Measurements from ENCODE around the gene DSE. TPM values are rescaled to one million over a fixed set of nuclear protein-coding genes. Genes with fewer than 3 reads are reported as not detected.

Gene DSE
- total RNA-seq, 1 experiment from 2014 or later, result 1.0 TPM

GRCh38 chr6:116398316-116399010 lies 27.7 kb downstream of the DSE start:
- DNase-seq (ENCODE audit: low read depth, low spot score), result no peak
- in situ Hi-C loops (cut with HindIII; ENCODE audit: low pct_unique_long_range_greater_than_20kb, low sequenced_read_pairs), result no loop called here

GRCh38 chr6:116399287-116399686 lies 28.5 kb downstream of the DSE start:
- no peak for DNase-seq (ENCODE audit: low read depth, low spot score)
- in situ Hi-C loops (cut with HindIII; ENCODE audit: low pct_unique_long_range_greater_than_20kb, low sequenced_read_pairs), result no loop called here

GRCh38 chr6:116400328-116400727 lies 29.6 kb downstream of the DSE start:
- in situ Hi-C loops (cut with HindIII; ENCODE audit: low pct_unique_long_range_greater_than_20kb, low sequenced_read_pairs), result no loop called here
- no peak for DNase-seq (ENCODE audit: low read depth, low spot score)

- in situ Hi-C loops (cut with HindIII; ENCODE audit: low pct_unique_long_range_greater_than_20kb, low sequenced_read_pairs), result no loop called here
These were observed 31.6 kb downstream of the DSE start for GRCh38 chr6:116402108-116402937.

GRCh38 chr6:116403205-116403604 lies 32.5 kb downstream of the DSE start:
- in situ Hi-C loops (cut with HindIII; ENCODE audit: low pct_unique_long_range_greater_than_20kb, low sequenced_read_pairs), result no loop called here
- no peak for DNase-seq (ENCODE audit: low read depth, low spot score)

More at GRCh38 chr6:116402108-116402937, 31.6 kb downstream of the DSE start:
- no peak for DNase-seq (ENCODE audit: low read depth, low spot score)

GRCh38 chr6:116404696-116405095 lies 33.9 kb downstream of the DSE start:
- in situ Hi-C loops (cut with HindIII; ENCODE audit: low pct_unique_long_range_greater_than_20kb, low sequenced_read_pairs), result no loop called here
- DNase-seq (ENCODE audit: low read depth, low spot score), result no peak

GRCh38 chr6:116405138-116405537 lies 34.4 kb downstream of the DSE start:
- no peak for DNase-seq (ENCODE audit: low read depth, low spot score)
- in situ Hi-C loops (cut with HindIII; ENCODE audit: low pct_unique_long_range_greater_than_20kb, low sequenced_read_pairs), result no loop called here

- in situ Hi-C loops (cut with HindIII; ENCODE audit: low pct_unique_long_range_greater_than_20kb, low sequenced_read_pairs), result no loop called here
- no peak for DNase-seq (ENCODE audit: low read depth, low spot score)
These were observed 35.1 kb downstream of the DSE start for GRCh38 chr6:116405652-116406356.

- in situ Hi-C loops (cut with HindIII; ENCODE audit: low pct_unique_long_range_greater_than_20kb, low sequenced_read_pairs), result no loop called here
- DNase-seq (ENCODE audit: low read depth, low spot score), result no peak
These were observed 36.1 kb downstream of the DSE start for GRCh38 chr6:116406678-116407345.

- DNase-seq (ENCODE audit: low read depth, low spot score), result no peak
- in situ Hi-C loops (cut with HindIII; ENCODE audit: low pct_unique_long_range_greater_than_20kb, low sequenced_read_pairs), result no loop called here
These were observed 37.7 kb downstream of the DSE start for GRCh38 chr6:116408491-116408890.

GRCh38 chr6:116409756-116410155 lies 39.0 kb downstream of the DSE start:
- in situ Hi-C loops (cut with HindIII; ENCODE audit: low pct_unique_long_range_greater_than_20kb, low sequenced_read_pairs), result no loop called here
- DNase-seq (ENCODE audit: low read depth, low spot score), result no peak

GRCh38 chr6:116411284-116411623 lies 40.5 kb downstream of the DSE start:
- DNase-seq (ENCODE audit: low read depth, low spot score), result peak; percentile 6
- in situ Hi-C loops (cut with HindIII; ENCODE audit: low pct_unique_long_range_greater_than_20kb, low sequenced_read_pairs), result no loop called here

GRCh38 chr6:116412270-116412669 lies 41.5 kb downstream of the DSE start:
- DNase-seq (ENCODE audit: low read depth, low spot score), result no peak
- in situ Hi-C loops (cut with HindIII; ENCODE audit: low pct_unique_long_range_greater_than_20kb, low sequenced_read_pairs), result no loop called here

- no peak for DNase-seq (ENCODE audit: low read depth, low spot score)
- in situ Hi-C loops (cut with HindIII; ENCODE audit: low pct_unique_long_range_greater_than_20kb, low sequenced_read_pairs), result no loop called here
These were observed 42.6 kb downstream of the DSE start for GRCh38 chr6:116413357-116413756.

GRCh38 chr6:116417661-116418060 lies 46.9 kb downstream of the DSE start:
- in situ Hi-C loops (cut with HindIII; ENCODE audit: low pct_unique_long_range_greater_than_20kb, low sequenced_read_pairs), result no loop called here
- no peak for DNase-seq (ENCODE audit: low read depth, low spot score)

GRCh38 chr6:116419069-116419786 lies 48.5 kb downstream of the DSE start:
- DNase-seq (ENCODE audit: low read depth, low spot score), result no peak
- in situ Hi-C loops (cut with HindIII; ENCODE audit: low pct_unique_long_range_greater_than_20kb, low sequenced_read_pairs), result no loop called here

GRCh38 chr6:116420341-116420740 lies 49.6 kb downstream of the DSE start:
- in situ Hi-C loops (cut with HindIII; ENCODE audit: low pct_unique_long_range_greater_than_20kb, low sequenced_read_pairs), result no loop called here
- DNase-seq (ENCODE audit: low read depth, low spot score), result no peak

Measured in SK-MEL-5 (cell line).